ENCODE data around the gene SDE2.
"Not testable (repeated sequence)": the region's sequence is repeated elsewhere in the genome, so short reads cannot be mapped to it uniquely, and the experiment has no call there.

The SDE2 gene

DNA sequence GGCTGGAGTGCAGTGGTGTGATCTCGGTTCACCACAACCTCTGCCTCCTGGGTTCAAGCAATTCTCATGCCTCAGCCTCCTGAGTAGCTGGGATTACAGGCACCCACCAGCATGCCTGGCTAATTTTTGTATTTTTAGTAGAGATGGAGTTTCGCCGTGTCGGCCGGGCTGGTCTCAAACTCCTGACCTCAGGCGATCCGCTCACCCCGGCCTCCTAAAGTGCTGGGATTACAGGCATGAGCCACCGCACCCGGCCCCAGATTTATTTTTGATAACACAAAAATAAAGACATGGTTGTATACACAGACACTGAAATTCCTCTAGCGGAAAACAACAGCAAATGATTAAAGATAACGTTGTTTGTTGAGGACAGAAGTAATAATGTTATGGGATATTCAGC is 24.0 kb downstream of the SDE2 start:
- not testable (repeated sequence) for DNase-seq (ENCODE audit: low spot score)

GRCh38 chr1:225974454-225974853 is 24.7 kb downstream of the SDE2 start:
- no peak for DNase-seq (ENCODE audit: low spot score)

GRCh38 chr1:225973158-225973557 is 26.0 kb downstream of the SDE2 start:
- no peak for DNase-seq (ENCODE audit: low spot score)

GRCh38 chr1:225972344-225973152 is 26.6 kb downstream of the SDE2 start:
- no peak for DNase-seq (ENCODE audit: low spot score)

DNA sequence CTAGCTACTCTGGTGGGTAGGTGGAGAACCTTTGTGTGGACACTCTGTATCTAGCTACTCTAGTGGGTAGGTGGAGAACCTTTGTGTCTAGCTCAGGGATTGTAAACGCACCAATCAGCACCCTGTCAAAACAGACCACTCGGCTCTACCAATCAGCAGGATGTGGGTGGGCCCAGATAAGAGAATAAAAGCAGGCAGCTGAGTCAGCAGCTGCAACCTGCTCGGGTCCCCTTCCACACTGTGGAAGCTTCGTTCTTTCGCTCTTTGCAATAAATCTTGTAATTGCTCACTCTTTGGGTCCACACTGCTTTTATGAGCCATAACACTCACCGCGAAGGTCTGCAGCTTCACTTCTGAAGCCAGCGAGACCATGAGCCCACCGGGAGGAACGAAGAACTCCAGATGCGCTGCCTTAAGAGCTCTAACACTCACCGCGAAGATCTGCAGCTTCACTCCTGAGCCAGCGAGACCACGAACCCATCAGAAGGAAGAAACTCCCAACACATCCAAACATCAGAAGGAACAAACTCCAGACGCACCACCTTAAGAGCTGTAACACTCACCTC is 28.5 kb downstream of the SDE2 start:
- DNase-seq (ENCODE audit: low spot score): not testable (repeated sequence)

DNA sequence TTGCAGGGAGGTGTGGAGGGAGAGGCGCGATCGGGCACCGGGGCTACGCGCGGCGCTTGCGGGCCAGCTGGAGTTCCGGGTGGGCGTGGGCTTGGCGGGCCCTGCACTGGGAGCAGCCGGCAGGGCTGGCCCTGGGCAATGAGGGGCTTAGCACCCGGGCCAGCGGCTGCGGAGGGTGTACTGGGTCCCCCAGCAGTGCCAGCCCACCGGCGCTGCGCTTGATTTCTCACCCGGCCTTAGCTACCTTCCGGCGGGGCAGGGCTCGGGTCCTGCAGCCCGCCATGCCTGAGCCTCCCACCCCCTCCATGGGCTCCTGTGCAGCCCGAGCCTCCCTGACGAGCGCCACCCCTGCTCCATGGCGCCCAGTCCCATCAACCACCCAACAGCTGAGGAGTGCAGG is 29.4 kb downstream of the SDE2 start:
- DNase-seq (ENCODE audit: low spot score): not testable (repeated sequence)

DNA sequence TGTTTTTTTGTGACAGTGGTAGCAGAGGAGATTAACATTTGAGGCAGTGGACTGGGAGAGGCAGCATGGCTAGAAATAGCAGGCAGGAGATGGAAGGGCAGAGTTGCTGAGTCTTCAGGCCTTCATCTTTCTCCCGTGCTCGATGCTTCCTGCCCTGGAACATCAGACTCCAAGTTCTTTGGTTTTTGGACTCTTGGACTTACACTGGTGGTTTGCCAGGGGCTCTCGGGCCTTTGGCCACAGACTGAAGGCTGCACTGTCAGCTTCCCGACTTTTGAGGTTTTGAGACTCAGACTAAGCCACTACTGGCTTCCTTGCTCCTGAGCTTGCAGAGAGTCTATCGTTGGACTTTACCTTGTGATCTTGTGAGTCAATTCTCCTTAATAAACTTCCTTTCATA is 33.9 kb downstream of the SDE2 start:
- no peak for DNase-seq (ENCODE audit: low spot score)

GRCh38 chr1:225963735-225964530 is 35.2 kb downstream of the SDE2 start:
- no peak for DNase-seq (ENCODE audit: low spot score)

- DNase-seq (ENCODE audit: low spot score): peak; percentile 46
Measured at GRCh38 chr1:225962440-225962975, 36.6 kb downstream of the SDE2 start.

DNA sequence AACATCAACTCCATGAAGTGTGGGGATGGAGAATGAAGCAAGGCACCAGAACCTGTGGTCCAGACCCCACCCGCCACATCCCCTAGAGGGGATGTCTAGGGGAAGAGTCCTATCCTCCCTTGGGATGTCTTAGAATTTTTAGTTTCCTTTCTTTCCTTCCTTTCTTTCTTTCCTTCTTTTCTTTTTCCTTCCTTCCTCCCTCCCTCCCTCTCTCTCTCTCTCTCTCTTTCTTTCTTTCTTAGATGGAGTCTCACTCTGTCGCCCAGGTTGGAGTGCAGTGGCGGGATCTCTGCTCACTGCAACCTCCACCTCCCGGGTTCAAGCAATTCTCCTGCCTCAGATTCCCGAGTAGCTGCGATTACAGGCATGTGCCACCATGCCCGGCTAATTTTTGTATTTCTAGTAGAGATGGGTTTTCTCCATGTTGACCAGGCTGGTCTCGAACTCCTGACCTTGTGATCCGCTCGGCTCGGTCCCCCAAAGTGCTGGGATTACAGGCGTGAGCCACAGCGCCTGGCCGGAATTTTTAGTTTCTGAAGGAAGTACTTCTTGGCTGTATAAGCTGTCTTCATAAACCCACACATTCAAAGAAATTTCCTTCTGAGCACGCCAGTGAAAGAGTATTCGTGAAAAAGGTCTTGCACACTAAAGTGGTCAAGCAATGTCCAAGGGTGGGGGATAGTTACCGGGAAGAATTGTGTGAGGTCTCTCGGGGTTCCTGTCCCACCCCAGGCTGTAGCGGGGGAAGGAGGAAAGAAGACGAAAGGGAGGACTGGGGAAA is 37.3 kb downstream of the SDE2 start:
- DNase-seq (ENCODE audit: low spot score): no peak

- no peak for DNase-seq (ENCODE audit: low spot score)
Measured at GRCh38 chr1:225958041-225958440, 41.1 kb downstream of the SDE2 start.

DNA sequence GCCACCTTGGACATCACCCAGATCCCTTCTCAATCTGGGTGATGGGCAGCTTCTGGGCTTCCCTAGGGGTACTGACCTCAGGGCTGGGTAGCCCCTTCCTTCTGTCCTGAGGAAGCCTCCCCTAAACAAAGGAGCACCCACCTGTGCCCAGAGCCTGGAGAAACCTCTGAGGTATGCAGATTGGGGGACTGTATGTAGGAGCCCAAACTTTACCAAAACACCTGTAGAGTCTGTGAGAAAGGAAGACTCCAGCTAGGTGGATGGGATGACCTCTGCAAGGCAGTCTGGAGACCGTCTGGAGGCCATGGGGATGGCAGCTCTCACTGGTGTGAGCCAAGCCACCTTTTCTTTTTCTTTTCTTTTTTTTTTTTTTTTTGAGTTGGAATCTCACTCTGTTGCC is 44.4 kb downstream of the SDE2 start:
- no peak for DNase-seq (ENCODE audit: low spot score)

DNA sequence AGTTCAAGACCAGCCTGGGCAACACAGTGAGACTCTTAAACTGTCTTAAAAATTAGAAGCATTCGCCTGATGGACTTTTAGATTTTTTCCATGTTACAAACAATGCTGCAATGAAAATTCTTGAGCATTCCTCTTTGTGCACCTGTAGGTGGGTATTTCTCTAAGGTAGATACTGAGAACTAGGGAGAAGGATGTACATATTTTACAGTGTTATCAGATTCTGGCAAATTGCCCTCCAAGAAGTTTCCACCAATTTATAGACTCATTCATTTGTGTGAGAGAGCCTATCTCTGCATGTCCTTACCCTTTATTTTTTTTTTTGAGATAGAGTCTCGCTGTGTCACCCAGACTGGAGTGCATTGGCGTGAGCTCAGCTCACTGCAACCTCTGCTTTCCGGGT is 45.8 kb downstream of the SDE2 start:
- no peak for DNase-seq (ENCODE audit: low spot score)

DNA sequence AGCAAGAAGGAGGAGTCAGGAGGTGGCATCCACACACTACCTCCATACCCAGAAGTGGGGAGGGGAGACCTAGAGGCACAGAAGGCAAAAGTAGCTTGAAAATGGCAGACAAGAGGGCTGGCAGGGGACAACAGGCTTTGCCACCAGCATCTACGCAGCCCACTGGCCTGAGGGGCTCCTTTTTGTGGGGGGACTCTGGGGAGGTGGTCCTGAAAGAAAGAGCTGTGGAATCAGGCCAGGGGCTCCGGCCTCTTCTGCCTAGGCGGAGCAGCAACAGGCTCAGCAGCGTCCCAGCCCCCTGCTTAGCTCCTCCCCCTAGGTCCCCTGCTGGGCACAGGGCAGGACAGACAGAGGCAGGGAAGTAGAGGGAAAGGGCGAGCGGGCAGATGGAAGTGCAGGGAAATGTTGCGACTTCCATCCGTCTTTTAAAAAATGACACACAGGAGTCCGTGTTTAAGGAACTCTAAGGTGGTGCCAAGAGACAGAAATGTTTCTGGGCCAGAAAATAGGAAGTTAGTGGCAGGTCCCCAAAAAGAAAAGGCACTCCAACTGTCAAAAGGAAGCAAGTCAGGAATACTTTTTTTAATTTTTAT is 48.1 kb downstream of the SDE2 start:
- no peak for DNase-seq (ENCODE audit: low spot score)

DNA sequence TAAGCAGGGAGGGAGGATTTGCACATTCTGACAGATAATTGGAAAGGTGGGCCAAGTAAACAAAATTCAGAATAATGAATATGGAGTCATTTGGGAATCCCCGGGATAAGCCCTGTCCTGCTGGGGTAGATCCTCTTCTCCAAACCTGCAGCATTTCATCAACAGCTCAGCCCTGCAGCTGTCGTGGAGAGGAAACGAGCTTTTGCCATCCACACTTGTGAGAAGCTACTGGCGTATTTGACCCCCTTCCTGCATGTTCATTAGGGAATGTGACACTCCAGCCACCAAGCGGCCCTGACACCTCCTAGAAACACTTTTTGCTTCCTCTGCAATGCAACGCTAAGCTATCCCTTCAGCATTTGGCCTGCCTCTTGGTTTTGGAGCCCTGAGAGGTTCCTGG is 50.1 kb downstream of the SDE2 start:
- no peak for DNase-seq (ENCODE audit: low spot score)

DNA sequence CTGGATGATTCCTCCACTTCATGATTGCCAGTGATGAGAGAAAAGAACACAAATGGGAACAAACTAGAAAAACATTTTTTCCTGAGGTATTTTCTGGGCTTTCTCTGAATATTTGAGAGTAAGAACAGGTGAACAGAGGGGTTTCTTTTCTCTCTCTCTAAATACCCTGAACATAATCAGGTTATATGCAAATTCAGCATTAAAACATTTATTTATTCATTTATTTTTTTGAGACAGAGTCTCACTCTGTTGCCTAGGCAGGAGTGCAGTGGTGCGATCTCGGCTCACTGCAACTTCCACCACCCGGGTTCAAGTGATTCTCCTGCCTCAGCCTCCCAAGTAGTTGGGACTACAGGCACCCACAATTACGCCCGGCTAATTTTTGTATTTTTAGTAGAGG is 52.3 kb downstream of the SDE2 start:
- DNase-seq (ENCODE audit: low spot score): no peak

DNA sequence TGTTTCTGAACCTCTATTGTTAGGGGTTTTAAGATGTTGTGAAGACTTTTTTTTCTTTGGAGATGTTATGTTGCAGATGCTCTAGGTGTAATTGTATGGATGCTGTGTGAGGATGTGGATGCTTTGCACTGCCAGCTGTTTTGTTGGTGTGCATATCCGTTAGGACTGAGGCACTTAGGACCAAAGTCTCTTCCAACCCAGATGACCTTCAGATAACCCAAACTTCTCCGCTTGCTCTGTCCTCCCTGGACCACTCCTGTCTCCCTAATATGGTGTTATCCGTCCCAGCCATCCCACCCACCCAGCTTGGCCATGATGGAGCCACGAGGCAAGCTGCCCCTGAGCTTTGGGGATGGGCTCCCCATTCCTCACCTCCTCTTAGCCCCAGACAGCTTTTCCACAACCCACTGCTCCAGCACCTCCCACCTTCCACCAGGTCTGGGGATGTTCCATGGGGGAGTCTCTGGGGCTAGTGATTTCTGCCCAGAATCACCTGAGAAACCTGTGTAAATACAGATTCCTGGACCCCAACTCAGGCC is 53.0 kb downstream of the SDE2 start:
- no peak for DNase-seq (ENCODE audit: low spot score)

GRCh38 chr1:225945564-225945963 is 53.6 kb downstream of the SDE2 start:
- no peak for DNase-seq (ENCODE audit: low spot score)

GRCh38 chr1:225944951-225945350 is 54.2 kb downstream of the SDE2 start:
- no peak for DNase-seq (ENCODE audit: low spot score)

GRCh38 chr1:225944387-225944786 is 54.8 kb downstream of the SDE2 start:
- DNase-seq (ENCODE audit: low spot score): no peak

GRCh38 chr1:225943582-225943981 is 55.6 kb downstream of the SDE2 start:
- no peak for DNase-seq (ENCODE audit: low spot score)

Data from CD4-positive, alpha-beta T cell treated with Interleukin-2 at 100 ng/mL for 4 hours (primary cell).